GM12891 (cell line): Measurements from ENCODE around the gene SMARCA5.

Experiments used
- PAX5 ChIP-seq: IDR thresholded peaks from 2 replicates; pipeline ENCODE4 v1.6.1; 2011; ENCODE audit warnings: low read length, moderate library complexity, mild to moderate bottlenecking; ENCODE audit not compliant: insufficient read depth, severe bottlenecking
- POLR2A ChIP-seq: IDR thresholded peaks from 2 replicates; pipeline ENCODE4 v1.6.1; 2011; ENCODE audit warnings: low read depth, low read length, control low read depth
- POLR2AphosphoS5 ChIP-seq: IDR thresholded peaks from 2 replicates; pipeline ENCODE4 v1.6.1; 2011; ENCODE audit warnings: low read depth, low read length, control low read depth
- POU2F2 ChIP-seq: IDR thresholded peaks from 2 replicates; pipeline ENCODE4 v1.6.1; 2011; ENCODE audit warnings: low read depth, mild to moderate bottlenecking, control low read depth, low read length, moderate library complexity
- SPI1 ChIP-seq: IDR thresholded peaks from 2 replicates; pipeline ENCODE4 v1.6.1; 2011; ENCODE audit warnings: low read depth, low read length, control low read depth
- TAF1 ChIP-seq: IDR thresholded peaks from 2 replicates; pipeline ENCODE4 v1.6.1; 2011; ENCODE audit warnings: low read depth, low read length, control low read depth

DNA sequence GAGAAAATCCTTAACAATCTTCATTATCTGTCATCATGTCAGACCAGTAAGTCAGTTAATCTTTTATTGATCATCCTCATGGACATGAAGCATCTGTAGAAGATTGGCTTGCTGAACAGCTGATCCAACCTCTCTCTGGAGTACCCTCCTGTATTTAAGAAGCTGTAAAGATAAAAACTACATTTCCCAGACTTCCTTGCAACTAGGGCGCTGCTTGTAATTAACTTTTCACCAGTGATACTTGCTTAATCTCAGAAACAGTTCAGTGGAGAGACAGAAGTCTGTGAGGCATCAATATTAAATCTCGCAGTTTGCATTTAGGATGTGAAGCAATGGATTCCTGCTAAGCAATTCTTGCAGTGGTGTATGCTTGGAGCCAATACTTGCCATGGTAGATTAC, 36.0 kb upstream of the SMARCA5 start:
- TF ChIP-seq POLR2A (no peak), POLR2AphosphoS5 (no peak), PAX5 (no peak), TAF1 (no peak), SPI1 (no peak), POU2F2 (no peak)
